LNCaP clone FGC (cell line): ENCODE results near the gene CFAP251.

ENCODE experiments used
- DNase-seq: peaks from one replicate; pipeline ENCODE4 v3.0.0-alpha.2; 2011; ENCODE audit warnings: low read depth
- H3K4me3 ChIP-seq: 2 replicates; pipeline ENCODE4 v1.5.1; 2011; ENCODE audit warnings: mild to moderate bottlenecking, low read depth, low read length, control low read depth
- CTCF ChIP-seq: IDR thresholded peaks from 2 replicates; pipeline ENCODE4 v1.5.1; 2012; ENCODE audit warnings: mild to moderate bottlenecking; ENCODE audit not compliant: control insufficient read depth, insufficient read depth; ENCODE audit errors: extremely low read depth

CFAP251 gene

GRCh38 chr12:122009741-122010140 is 91.3 kb downstream of the CFAP251 start:
- TF ChIP-seq CTCF = no peak
- no peak for DNase-seq
- no peak overlapping the region for H3K4me3 ChIP-seq

GRCh38 chr12:122012184-122012583 is 93.8 kb downstream of the CFAP251 start:
- H3K4me3 ChIP-seq = no peak overlapping the region
- no peak for TF ChIP-seq CTCF
- no peak for DNase-seq

GRCh38 chr12:122013136-122013535 is 94.7 kb downstream of the CFAP251 start:
- H3K4me3 ChIP-seq = no peak overlapping the region
- DNase-seq = no peak
- no peak for TF ChIP-seq CTCF

GRCh38 chr12:122013791-122014590 is 95.6 kb downstream of the CFAP251 start:
- no peak overlapping the region for H3K4me3 ChIP-seq
- no peak for DNase-seq
- no peak for TF ChIP-seq CTCF

GRCh38 chr12:122014781-122015180 is 96.4 kb downstream of the CFAP251 start:
- no peak for DNase-seq
- no peak for TF ChIP-seq CTCF
- no peak overlapping the region for H3K4me3 ChIP-seq

- no peak for TF ChIP-seq CTCF
- H3K4me3 ChIP-seq = no peak overlapping the region
- DNase-seq = no peak
These were observed 100.1 kb downstream of the CFAP251 start for GRCh38 chr12:122018457-122018856.

- no peak for DNase-seq
- TF ChIP-seq CTCF = no peak
- H3K4me3 ChIP-seq = no peak overlapping the region
These were observed 100.5 kb downstream of the CFAP251 start for GRCh38 chr12:122018937-122019336.
